HEK293 (cell line): Measurements from ENCODE around the gene SGMS1.

ENCODE experiments used
- CTCF ChIA-PET: fragments of 350-600 bp; formaldehyde crosslinking; extraction: SDS; loops from one replicate; lab custom pipeline; 2021; ENCODE audit warnings: antibody characterized with exemption; lab: Yijun Ruan, JAX
- POLR2A ChIA-PET: fragments of 300-600 bp; formaldehyde crosslinking; extraction: SDS; loops from one replicate; lab custom pipeline; 2020; ENCODE audit warnings: antibody characterized with exemption, inconsistent platforms; lab: Yijun Ruan, JAX
- H3K27ac ChIP-seq: fragments of 200-500 bp; sonication (Bioruptor generic); 2 replicates; pipeline ENCODE4 v1.5.1; 2014; ENCODE audit warnings: low read depth, low read length, control low read depth, inconsistent platforms; ENCODE audit errors: extremely low read depth
- H3K36me3 ChIP-seq, 2 experiments: fragments of 200-500 bp in 1 of 2; sonication (Bioruptor generic) in 1 of 2; 1 replicate in 1 of 2; 2 replicates in 1 of 2; pipeline ENCODE4 v1.5.1; 2014 to 2017; ENCODE audit warnings: inconsistent platforms in 2 of 2, low read length in 2 of 2; ENCODE audit not compliant: control insufficient read depth in 2 of 2, insufficient read depth in 1 of 2
- H3K4me1 ChIP-seq: fragments of 200-500 bp; sonication (Bioruptor generic); 2 replicates; pipeline ENCODE4 v1.5.1; 2014; ENCODE audit warnings: mild to moderate bottlenecking, low read length, inconsistent platforms; ENCODE audit not compliant: control insufficient read depth, insufficient read depth
- H3K4me3 ChIP-seq: 2 replicates; pipeline ENCODE4 v1.5.1; 2011; ENCODE audit warnings: low read depth, mild to moderate bottlenecking, control low read depth, low read length, moderate library complexity
- H3K9me3 ChIP-seq: fragments of 200-500 bp; sonication (Bioruptor generic); 2 replicates; pipeline ENCODE4 v1.5.1; 2014; ENCODE audit warnings: low read depth, low read length, inconsistent platforms; ENCODE audit not compliant: control insufficient read depth, insufficient read depth
- INSM2 ChIP-seq: fragments of 450-650 bp; formaldehyde crosslinking; IDR thresholded peaks from 2 replicates; pipeline ENCODE4 v1.5.1; 2016; ENCODE audit warnings: missing biosample characterization, missing genetic modification characterization
- KLF9 ChIP-seq: fragments of 450-650 bp; formaldehyde crosslinking; IDR thresholded peaks from 2 replicates; pipeline ENCODE4 v1.5.1; 2016; ENCODE audit warnings: missing biosample characterization, missing genetic modification characterization, low read depth
- RBAK ChIP-seq: fragments of 450-650 bp; formaldehyde crosslinking; IDR thresholded peaks from 2 replicates; pipeline ENCODE4 v1.5.1; 2016; ENCODE audit warnings: missing biosample characterization, missing genetic modification characterization
- SP2 ChIP-seq: fragments of 450-650 bp; formaldehyde crosslinking; IDR thresholded peaks from 2 replicates; pipeline ENCODE4 v1.5.1; 2016; ENCODE audit warnings: missing biosample characterization, missing genetic modification characterization
- TRIM28 ChIP-seq: IDR thresholded peaks from 2 replicates; pipeline ENCODE4 v1.6.1; 2011; ENCODE audit warnings: low read length, control low read depth, borderline replicate concordance
- YY1 ChIP-seq: fragments of 450-650 bp; formaldehyde crosslinking; IDR thresholded peaks from 2 replicates; pipeline ENCODE4 v1.5.1; 2018; ENCODE audit warnings: missing biosample characterization, missing genetic modification characterization
- ZBTB11 ChIP-seq: fragments of 450-650 bp; formaldehyde crosslinking; conservative IDR thresholded peaks from 2 replicates; pipeline ENCODE4 v1.5.1; 2016; ENCODE audit warnings: low read depth, missing biosample characterization, missing genetic modification characterization
- ZBTB20 ChIP-seq: fragments of 450-650 bp; formaldehyde crosslinking; IDR thresholded peaks from 2 replicates; pipeline ENCODE4 v1.5.1; 2016; ENCODE audit warnings: missing biosample characterization, missing genetic modification characterization
- ZBTB21 ChIP-seq: fragments of 450-650 bp; formaldehyde crosslinking; IDR thresholded peaks from 2 replicates; pipeline ENCODE4 v1.5.1; 2017; ENCODE audit warnings: missing biosample characterization, missing genetic modification characterization
- ZFHX2 ChIP-seq: fragments of 450-650 bp; formaldehyde crosslinking; conservative IDR thresholded peaks from 2 replicates; pipeline ENCODE4 v1.5.1; 2016; ENCODE audit warnings: missing biosample characterization, missing genetic modification characterization
- ZNF112 ChIP-seq: fragments of 450-650 bp; formaldehyde crosslinking; IDR thresholded peaks from 2 replicates; pipeline ENCODE4 v1.5.0; 2017; ENCODE audit warnings: missing biosample characterization, missing genetic modification characterization
- ZNF114 ChIP-seq: fragments of 450-650 bp; formaldehyde crosslinking; IDR thresholded peaks from 2 replicates; pipeline ENCODE4 v1.5.0; 2017; ENCODE audit warnings: missing biosample characterization, missing genetic modification characterization
- ZNF221 ChIP-seq: fragments of 450-650 bp; formaldehyde crosslinking; IDR thresholded peaks from 2 replicates; pipeline ENCODE4 v1.5.1; 2017; ENCODE audit warnings: missing biosample characterization, missing genetic modification characterization, borderline replicate concordance
- ZNF248 ChIP-seq: fragments of 450-650 bp; formaldehyde crosslinking; IDR thresholded peaks from 2 replicates; pipeline ENCODE4 v1.5.1; 2017; ENCODE audit warnings: missing biosample characterization, missing genetic modification characterization
- ZNF391 ChIP-seq: fragments of 450-650 bp; formaldehyde crosslinking; IDR thresholded peaks from 2 replicates; pipeline ENCODE4 v1.5.1; 2016; ENCODE audit warnings: low read depth, missing biosample characterization, missing genetic modification characterization, borderline replicate concordance
- ZNF580 ChIP-seq: fragments of 450-650 bp; formaldehyde crosslinking; IDR thresholded peaks from 2 replicates; pipeline ENCODE4 v1.5.1; 2016; ENCODE audit warnings: missing biosample characterization, missing genetic modification characterization
- ZNF629 ChIP-seq: fragments of 450-650 bp; formaldehyde crosslinking; IDR thresholded peaks from 2 replicates; pipeline ENCODE4 v1.5.1; 2017; ENCODE audit warnings: missing biosample characterization, missing genetic modification characterization
- ZNF670 ChIP-seq: fragments of 450-650 bp; formaldehyde crosslinking; IDR thresholded peaks from 2 replicates; pipeline ENCODE4 v1.5.1; 2016; ENCODE audit warnings: missing biosample characterization, missing genetic modification characterization, low read depth
- ZNF677 ChIP-seq: fragments of 450-650 bp; IDR thresholded peaks from 2 replicates; pipeline ENCODE4 v1.5.0; 2018; ENCODE audit warnings: missing biosample characterization, mild to moderate bottlenecking, missing genetic modification characterization, moderate library complexity
- ZNF707 ChIP-seq: fragments of 450-650 bp; formaldehyde crosslinking; IDR thresholded peaks from 2 replicates; pipeline ENCODE4 v1.5.1; 2016; ENCODE audit warnings: missing biosample characterization, missing genetic modification characterization
- ZNF776 ChIP-seq: fragments of 450-650 bp; formaldehyde crosslinking; IDR thresholded peaks from 2 replicates; pipeline ENCODE4 v1.5.0; 2017; ENCODE audit warnings: missing biosample characterization, missing genetic modification characterization, borderline replicate concordance
- ZSCAN16 ChIP-seq: fragments of 450-650 bp; formaldehyde crosslinking; IDR thresholded peaks from 2 replicates; pipeline ENCODE4 v1.5.1; 2016; ENCODE audit warnings: missing biosample characterization, missing genetic modification characterization
- ZXDB ChIP-seq: fragments of 450-650 bp; formaldehyde crosslinking; IDR thresholded peaks from 2 replicates; pipeline ENCODE4 v1.5.1; 2016; ENCODE audit warnings: missing biosample characterization, missing genetic modification characterization

SGMS1 gene

GRCh38 chr10:50577010-50577409, 46.7 kb downstream of the SGMS1 start:
- TF ChIP-seq ZNF248 (tag by site-specific recombination) (no peak), ZNF677 (no peak), ZBTB21 (tag by site-specific recombination) (no peak), TRIM28 (no peak), ZXDB (tag by site-specific recombination) (no peak), ZNF707 (tag by site-specific recombination) (no peak), ZNF221 (no peak), YY1 (tag by site-specific recombination) (no peak), ZNF629 (tag by site-specific recombination) (no peak), ZBTB11 (tag by site-specific recombination) (no peak), ZNF670 (no peak), ZSCAN16 (tag by site-specific recombination) (no peak), ZNF391 (tag by site-specific recombination) (no peak), INSM2 (tag by site-specific recombination) (no peak), RBAK (no peak), SP2 (no peak), ZNF580 (tag by site-specific recombination) (no peak), ZNF114 (no peak), ZFHX2 (tag by site-specific recombination) (no peak)
- TF ChIP-seq, all 188 proteins: peak for 0
- H3K9me3 ChIP-seq = no peaks in the 10 kb centered on the region
- no peaks in the 10 kb centered on the region for H3K4me1 ChIP-seq
- no peaks in the 10 kb centered on the region for H3K36me3 ChIP-seq
- H3K4me3 ChIP-seq = no peak overlapping the region
- H3K27ac ChIP-seq = no peak overlapping the region
- ChIA-PET POLR2A (interaction anchor here (1.2 kb wide), 1 partner anchor 48 kb away, joined by 3 read pairs; no protein-coding TSS in a partner anchor), CTCF (interaction anchor here (0.5 to 1.0 kb wide), 2 partner anchors 23 to 243 kb away, joined by 3 to 4 read pairs; no protein-coding TSS in a partner anchor)

- TF ChIP-seq ZNF776 (tag by site-specific recombination) (no peak), ZNF580 (tag by site-specific recombination) (no peak), KLF9 (tag by site-specific recombination) (no peak), ZBTB20 (tag by site-specific recombination) (no peak), ZFHX2 (tag by site-specific recombination) (no peak), ZNF112 (tag by site-specific recombination) (no peak)
- TF ChIP-seq, all 188 proteins: peak for 0
- Histone ChIP-seq H3K9me3 (no peaks in the 10 kb centered on the region), H3K4me1 (no peaks in the 10 kb centered on the region), H3K36me3 (no peaks in the 10 kb centered on the region), H3K4me3 (no peak overlapping the region), H3K27ac (no peak overlapping the region)
- CTCF ChIA-PET = interaction anchor here (1.0 to 1.1 kb wide), 3 partner anchors 15 to 38 kb away, joined by 3 to 4 read pairs (median 3); no protein-coding TSS in a partner anchor
- POLR2A ChIA-PET = no interaction called here
Measured at GRCh38 chr10:50576245-50576815, 47.4 kb downstream of the SGMS1 start.
